NCI-H82 treated with DMSO at 0.1 percent for 48 hours (cell line): ENCODE results near the gene EPHA1.

Source experiments
- DNase-seq: peaks from one replicate; lab custom pipeline; 2025; ENCODE audit not compliant: unreplicated experiment; lab: John Stamatoyannopoulos, UW

The EPHA1 gene

GRCh38 chr7:143375298-143376034 lies 33.2 kb downstream of the EPHA1 start:
- DNase-seq: no peak

DNA sequence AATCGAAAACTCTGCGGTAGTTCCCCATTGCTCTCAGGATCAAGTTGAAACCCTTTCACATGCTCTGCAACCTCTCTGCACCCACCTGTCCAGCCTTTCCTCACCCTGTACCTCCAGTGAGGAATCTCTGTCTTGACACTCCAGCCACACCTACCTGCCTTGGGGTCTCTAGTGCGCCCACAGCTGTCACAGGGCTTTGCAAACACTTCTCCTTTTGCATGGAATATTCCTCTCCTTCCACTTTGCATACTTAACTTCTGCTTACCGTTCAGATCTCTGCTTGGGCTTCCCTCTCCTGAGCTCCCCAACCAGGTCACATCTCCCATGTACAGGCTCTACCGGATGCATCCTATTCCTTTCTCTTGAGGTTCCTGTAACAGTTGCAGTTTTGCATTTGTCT lies 34.1 kb downstream of the EPHA1 start:
- no peak for DNase-seq

- DNase-seq: no peak
Measured at GRCh38 chr7:143373255-143373794, 35.3 kb downstream of the EPHA1 start.

GRCh38 chr7:143372070-143372469 lies 36.6 kb downstream of the EPHA1 start:
- DNase-seq: no peak

GRCh38 chr7:143369678-143370651 lies 38.7 kb downstream of the EPHA1 start:
- DNase-seq: no peak

DNA sequence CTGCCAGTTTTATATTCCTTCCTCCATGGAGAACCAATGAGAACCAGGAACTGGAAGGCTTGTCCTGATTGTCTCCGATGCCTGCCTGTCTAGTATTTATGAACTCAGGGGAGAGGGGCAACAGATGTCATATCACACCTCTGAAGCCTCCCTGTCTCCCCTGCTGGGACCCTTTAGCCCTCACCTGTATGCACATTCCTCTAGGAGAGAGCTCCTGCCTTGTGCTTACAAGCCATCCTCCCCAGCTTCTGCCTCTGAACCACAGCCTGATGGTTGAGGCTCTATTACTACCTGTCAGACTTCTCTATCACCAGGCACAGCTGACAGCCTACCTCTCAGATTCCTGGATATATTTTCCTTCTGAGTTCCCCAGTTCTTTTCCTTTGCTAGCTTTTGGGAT lies 40.3 kb downstream of the EPHA1 start:
- DNase-seq: no peak

DNA sequence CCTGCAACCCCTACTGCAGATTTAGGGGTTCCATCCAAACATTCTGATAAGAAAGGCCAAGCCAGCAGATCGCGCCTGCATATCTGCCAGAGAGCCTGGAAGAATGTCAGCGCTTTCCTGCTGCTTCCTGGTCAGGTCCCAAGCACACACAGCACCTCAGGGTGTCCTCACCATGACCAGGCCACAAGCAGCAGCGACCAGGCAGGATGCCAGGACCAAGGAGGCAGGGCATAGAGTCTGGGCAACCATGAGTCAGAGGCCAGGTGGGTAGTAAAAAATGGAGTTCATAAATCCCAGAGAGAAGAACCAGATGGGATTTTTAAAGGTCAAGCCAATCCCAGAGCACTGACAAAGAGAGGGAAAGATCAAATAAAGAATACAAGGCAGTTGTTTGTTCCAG lies 40.7 kb downstream of the EPHA1 start:
- DNase-seq: no peak

DNA sequence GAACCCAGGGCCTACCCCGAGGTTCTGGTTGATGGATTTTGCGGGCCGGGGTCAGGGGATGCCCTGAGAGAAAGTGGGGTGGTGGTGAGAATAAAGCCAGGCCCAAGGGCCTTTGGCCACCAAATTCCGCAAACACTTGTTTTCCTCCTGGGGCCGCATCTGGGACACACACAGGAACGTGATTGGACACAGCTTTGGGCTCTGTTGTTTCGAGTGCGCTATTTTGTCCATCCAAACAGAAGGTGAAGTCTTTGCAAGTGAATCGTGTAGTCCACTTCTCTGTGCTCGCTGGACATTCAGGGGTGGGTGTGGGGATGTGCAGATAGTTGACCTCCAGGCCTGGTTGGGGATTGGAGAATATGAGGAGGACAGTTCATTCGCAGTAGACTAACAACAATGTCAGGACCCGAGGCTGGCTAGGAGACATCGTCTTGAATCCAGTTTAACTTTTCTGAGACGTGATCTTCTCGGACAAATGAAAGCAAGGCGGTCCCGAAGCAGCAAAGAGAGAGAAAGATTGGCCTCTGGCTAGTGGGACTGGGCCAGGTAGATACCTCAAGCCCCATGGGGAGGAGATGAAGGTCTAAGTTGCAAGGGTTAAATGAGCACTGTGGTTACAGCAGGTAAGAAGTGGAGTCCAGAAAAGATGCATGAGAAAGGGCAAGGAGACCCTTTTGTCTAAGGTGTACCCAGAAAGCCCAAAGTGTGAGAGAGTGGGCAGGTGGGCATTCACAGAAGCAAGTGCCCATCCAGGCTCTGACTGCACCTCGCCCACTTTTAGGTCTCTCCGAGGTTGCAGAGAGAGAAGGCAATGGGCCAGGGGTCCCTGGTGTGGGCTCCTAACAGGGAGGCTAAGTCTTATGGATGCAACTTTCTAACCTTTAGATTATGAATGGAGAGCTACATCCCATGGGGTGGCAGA lies 45.4 kb downstream of the EPHA1 start:
- DNase-seq: no peak

DNA sequence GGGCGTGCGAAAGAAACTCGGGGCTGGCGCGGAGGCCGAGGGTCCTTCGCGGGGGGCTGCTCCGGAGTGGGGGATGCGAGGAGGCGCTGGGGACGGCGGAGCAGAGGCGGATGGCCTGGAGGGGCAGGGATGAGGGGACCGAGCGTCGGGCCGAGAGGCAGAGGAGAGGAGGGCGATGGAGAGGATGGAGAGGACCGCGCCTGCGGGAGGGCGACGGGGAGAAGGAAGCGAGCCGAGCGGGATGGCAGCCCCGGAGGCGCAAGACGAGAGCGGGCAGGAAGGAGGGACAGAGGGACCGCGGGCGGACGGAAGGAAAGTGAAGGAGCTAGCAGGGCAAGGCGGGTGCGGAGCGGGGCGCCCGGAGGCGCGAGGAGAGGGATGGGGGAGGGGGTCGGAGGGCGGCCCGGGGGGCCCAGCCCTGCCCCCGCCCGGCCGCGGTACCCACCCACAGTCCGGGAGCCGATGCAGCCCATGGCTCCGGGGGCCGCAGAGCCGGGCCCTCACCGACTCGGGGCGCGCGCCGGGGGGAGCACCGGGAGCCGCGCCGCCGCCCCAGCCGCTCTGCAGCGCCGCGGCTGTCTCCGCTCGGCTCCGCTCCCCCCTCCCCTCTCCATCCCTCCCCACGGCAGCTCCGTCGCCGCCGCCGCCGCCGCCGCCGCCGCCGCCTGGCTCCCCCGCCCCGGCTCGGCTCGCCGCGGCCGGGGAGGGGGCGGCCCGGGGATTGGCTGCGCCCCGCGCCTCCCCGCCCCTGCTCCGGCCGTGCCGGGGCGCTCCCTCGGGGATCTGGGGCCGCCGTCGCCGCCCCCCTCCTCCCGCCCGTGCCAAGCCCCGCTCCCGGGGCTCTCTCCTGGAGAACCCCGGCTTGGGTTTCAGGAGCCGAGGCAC lies 46.3 kb downstream of the EPHA1 start, which contains the start of gene FAM131B:
TSS of gene FAM131B (minus strand) at position 583 of the 885 bp plus-strand sequence. CDS start at position 473, 110 bp downstream.
- DNase-seq: no peak

DNA sequence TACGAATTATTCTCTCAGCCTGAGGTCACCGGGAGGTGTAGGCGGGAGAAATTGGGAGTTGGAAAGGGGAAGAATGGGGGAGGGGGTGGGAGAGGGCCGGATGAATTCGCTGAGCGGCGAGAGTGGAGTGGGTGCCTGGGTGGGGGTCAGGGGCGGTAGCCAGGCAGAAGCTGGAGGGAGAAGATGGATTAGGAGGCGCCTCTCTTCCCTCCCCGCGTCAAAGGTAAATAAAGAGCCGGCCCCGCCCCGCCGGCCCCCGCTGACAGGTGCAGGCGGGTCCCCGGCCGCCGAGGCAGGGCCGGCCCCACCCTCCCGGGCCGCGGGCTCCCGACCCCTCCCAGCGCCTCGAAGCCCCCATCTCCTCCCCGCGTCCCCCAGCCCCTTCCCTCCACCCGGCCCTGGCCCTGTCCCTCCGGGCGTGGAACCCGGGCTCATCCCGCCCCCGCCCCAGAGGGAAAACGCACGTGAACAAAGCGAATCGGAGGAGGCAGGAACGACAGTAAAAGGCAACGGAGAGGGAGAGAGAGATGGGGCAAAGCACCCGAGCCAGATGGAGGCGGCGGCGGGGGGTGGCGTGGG lies 47.0 kb downstream of the EPHA1 start:
- DNase-seq: no peak

DNA sequence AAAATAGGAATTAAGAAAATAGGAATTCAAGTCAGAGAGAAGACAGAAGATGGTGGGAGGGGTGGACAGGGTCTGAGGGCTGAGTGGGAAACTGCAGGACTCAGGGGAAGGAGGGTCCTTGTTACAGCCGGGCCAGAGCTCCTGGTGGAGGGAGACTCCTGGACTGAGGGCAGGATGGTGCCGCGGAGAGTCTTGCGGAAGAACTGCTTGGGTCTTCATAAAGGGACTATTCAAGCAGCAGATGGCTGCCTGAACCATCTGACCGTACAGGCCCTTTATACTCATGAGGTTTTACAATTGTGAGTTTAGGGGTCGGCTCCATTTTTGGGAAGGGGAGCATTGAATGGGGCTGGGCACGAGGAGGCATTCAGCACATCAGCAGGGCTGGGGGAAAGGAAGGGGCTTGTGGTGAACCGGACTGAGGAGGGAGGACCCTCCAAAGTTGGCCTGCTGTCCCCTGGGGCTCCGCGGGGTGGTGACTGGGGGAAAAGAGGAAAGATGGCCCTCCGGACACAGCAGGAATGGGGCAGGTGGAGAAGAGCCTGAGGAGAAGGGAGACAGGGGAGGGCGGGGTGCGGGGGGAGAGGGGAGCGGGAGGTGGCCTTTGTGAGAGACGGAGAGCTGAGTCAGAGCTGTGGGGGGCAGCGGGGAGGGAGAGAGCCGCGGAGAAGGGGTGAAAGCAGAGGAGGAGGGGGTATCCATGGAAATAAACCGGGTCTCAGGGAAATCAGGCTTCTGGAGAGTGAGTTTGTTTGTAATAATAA lies 47.7 kb downstream of the EPHA1 start:
- no peak for DNase-seq

DNA sequence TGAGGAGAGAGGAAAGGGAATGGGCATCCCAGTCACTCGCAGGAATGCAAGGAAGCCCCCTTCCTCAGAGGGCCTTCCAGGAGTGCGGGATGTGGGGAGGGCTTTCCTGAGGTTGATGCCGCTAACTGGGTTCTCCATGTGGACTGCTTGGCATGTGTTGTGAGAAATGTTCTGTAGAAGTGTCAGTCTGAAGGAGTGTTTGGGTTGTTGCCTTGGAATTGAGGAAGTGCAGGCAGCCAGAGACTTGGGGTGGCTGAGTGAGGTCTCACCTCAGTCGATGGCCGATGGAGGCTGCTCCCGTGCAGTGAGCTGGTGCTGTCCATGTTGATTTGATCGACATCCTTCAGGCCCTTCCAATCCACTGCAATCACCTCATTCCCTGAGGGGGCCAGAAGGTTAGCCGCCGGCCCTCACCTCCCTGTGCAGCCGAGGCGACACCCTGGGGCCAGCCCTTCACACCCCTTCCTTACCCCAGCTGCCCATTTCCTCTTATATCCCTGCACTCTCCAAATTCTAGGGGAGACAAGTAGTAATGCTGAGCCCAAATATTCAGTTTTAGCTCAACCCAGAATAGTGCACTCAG lies 48.8 kb downstream of the EPHA1 start:
- no peak for DNase-seq

DNA sequence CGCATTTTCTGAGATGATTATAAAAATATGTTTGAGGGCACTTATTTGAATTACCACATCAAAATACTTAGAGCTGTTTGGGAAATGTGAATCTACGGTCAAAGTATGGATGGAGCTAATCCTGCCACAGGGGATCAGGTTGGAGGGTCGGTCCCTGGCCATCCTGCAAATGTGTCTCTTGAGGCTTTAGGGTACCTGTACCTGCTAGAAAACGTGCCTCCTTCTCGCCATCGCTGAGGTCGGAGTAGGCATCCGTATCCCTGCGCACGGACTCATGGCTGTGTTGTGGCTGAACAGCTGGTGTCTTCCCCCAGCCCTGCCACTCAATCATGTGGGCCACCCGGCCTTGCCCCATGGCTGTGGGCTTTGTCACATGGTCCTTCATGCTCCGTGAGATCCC lies 50.0 kb downstream of the EPHA1 start:
- no peak for DNase-seq

- no peak for DNase-seq
Measured at GRCh38 chr7:143356414-143357050, 52.1 kb downstream of the EPHA1 start.

GRCh38 chr7:143355450-143356385 lies 52.9 kb downstream of the EPHA1 start:
- DNase-seq: no peak

GRCh38 chr7:143354965-143355364 lies 53.7 kb downstream of the EPHA1 start:
- no peak for DNase-seq

DNA sequence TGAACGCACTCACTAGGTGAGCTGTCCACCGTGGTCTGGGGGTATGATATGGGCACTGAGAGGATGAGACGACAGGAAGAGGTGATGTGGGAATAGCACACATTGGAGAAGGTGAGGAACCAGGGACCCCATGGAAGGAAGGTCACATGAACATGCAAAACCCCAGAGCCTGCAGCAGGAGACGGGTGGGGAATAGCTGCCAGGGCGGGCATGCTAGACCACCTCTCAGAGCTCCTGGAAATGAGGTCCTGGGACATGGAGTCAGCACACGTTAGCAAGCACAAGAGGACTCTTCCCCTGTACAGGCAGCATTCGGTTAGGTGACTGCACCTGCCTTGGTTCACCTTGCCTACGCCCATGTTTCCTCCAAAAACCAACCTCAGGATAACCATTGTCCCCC lies 54.3 kb downstream of the EPHA1 start:
- no peak for DNase-seq
